PC-3 (cell line): ENCODE results near the gene GRK7.

ENCODE experiments used
- EZH2phosphoT487 ChIP-seq: fragments of 300-600 bp; sonication (generic); IDR thresholded peaks from 2 replicates; pipeline ENCODE4 v1.6.1; 2018; ENCODE audit warnings: mild to moderate bottlenecking, antibody characterized with exemption, low read length, borderline replicate concordance
- TF ChIP-seq, protein P1 (sequence below): fragments of 300-600 bp; sonication (generic); conservative IDR thresholded peaks from 2 replicates; pipeline ENCODE4 v1.5.1; 2017; ENCODE audit warnings: antibody characterized with exemption, low read depth, mild to moderate bottlenecking, low read length

DNA sequence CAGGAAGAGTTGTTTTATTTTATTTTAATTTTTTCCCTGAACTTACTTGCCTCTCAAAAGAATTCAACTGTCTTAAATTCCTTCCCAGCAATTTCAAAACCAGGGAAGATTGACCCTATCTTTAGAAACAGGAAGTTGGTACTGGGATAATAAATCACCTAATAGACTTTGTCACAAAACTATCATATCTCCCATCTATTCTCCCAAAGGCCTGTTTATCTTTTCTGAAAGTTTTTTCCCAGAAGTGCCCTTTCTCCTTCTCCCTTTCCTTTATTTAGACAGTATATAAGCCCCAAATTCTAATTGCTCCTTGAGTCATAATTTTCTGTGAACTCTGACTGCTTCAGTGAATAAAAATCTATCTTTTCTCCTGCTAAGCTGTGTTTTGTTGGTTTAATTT, 28.0 kb upstream of the GRK7 start:
- TF ChIP-seq, protein P1, sequence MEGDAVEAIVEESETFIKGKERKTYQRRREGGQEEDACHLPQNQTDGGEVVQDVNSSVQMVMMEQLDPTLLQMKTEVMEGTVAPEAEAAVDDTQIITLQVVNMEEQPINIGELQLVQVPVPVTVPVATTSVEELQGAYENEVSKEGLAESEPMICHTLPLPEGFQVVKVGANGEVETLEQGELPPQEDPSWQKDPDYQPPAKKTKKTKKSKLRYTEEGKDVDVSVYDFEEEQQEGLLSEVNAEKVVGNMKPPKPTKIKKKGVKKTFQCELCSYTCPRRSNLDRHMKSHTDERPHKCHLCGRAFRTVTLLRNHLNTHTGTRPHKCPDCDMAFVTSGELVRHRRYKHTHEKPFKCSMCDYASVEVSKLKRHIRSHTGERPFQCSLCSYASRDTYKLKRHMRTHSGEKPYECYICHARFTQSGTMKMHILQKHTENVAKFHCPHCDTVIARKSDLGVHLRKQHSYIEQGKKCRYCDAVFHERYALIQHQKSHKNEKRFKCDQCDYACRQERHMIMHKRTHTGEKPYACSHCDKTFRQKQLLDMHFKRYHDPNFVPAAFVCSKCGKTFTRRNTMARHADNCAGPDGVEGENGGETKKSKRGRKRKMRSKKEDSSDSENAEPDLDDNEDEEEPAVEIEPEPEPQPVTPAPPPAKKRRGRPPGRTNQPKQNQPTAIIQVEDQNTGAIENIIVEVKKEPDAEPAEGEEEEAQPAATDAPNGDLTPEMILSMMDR = no peak
- TF ChIP-seq EZH2phosphoT487 = no peak
